ENCODE results near the gene PEX6.
"Not testable (repeated sequence)": the region's sequence is repeated elsewhere in the genome, so short reads cannot be mapped to it uniquely, and the experiment has no call there.

The PEX6 gene

GRCh38 chr6:42962096-42962495, 16.9 kb downstream of the PEX6 start:
- no peak for DNase-seq (ENCODE audit: low read depth in 2 of 2)
- TF ChIP-seq CTCF (IDR thresholded peaks at IDR 0.05; ENCODE audit: low read depth, low read length), result no peak
- H3K4me3 ChIP-seq (replicated peaks in 1 of 2; ENCODE audit: low read depth in 2 of 2, low read length in 2 of 2), result no peak overlapping the region

GRCh38 chr6:42961020-42961470, 17.9 kb downstream of the PEX6 start:
- H3K4me3 ChIP-seq (replicated peaks in 1 of 2; ENCODE audit: low read depth in 2 of 2, low read length in 2 of 2), result peak overlapping the region; percentile 44 to 47
- no peak for DNase-seq (ENCODE audit: low read depth in 2 of 2)
- no peak for TF ChIP-seq CTCF (IDR thresholded peaks at IDR 0.05; ENCODE audit: low read depth, low read length)

- H3K4me3 ChIP-seq (replicated peaks in 1 of 2; ENCODE audit: low read depth in 2 of 2, low read length in 2 of 2), result peak within 1 kb of the TSS; percentile 44 to 47
- no peak for TF ChIP-seq CTCF (IDR thresholded peaks at IDR 0.05; ENCODE audit: low read depth, low read length)
- DNase-seq (ENCODE audit: low read depth in 2 of 2), result peak in 1 of 2 donors; percentile 26
Measured at GRCh38 chr6:42960243-42961019, 18.6 kb downstream of the PEX6 start, which contains the start of gene GNMT. Gene GNMT, plus strand, starts transcription at chr6:42960754. Its CDS starts 14 bp downstream, at chr6:42960768.

GRCh38 chr6:42959917-42960242, 19.1 kb downstream of the PEX6 start:
- no peak for DNase-seq (ENCODE audit: low read depth in 2 of 2)
- H3K4me3 ChIP-seq (replicated peaks in 1 of 2; ENCODE audit: low read depth in 2 of 2, low read length in 2 of 2), result peak overlapping the region; percentile 44 to 47
- no peak for TF ChIP-seq CTCF (IDR thresholded peaks at IDR 0.05; ENCODE audit: low read depth, low read length)

- H3K4me3 ChIP-seq (replicated peaks in 1 of 2; ENCODE audit: low read depth in 2 of 2, low read length in 2 of 2), result no peak overlapping the region
- no peak for TF ChIP-seq CTCF (IDR thresholded peaks at IDR 0.05; ENCODE audit: low read depth, low read length)
- DNase-seq (ENCODE audit: low read depth in 2 of 2), result peak in 1 of 2 donors; percentile 29
Measured at GRCh38 chr6:42958125-42958524, 20.9 kb downstream of the PEX6 start.

- not testable (repeated sequence) for H3K4me3 ChIP-seq (replicated peaks in 1 of 2; ENCODE audit: low read depth in 2 of 2, low read length in 2 of 2); DNase-seq (ENCODE audit: low read depth in 2 of 2)
Measured at GRCh38 chr6:42954405-42954804, 24.6 kb downstream of the PEX6 start.

- H3K4me3 ChIP-seq (replicated peaks in 1 of 2; ENCODE audit: low read depth in 2 of 2, low read length in 2 of 2), result no peak overlapping the region
- no peak for TF ChIP-seq CTCF (IDR thresholded peaks at IDR 0.05; ENCODE audit: low read depth, low read length)
- DNase-seq (ENCODE audit: low read depth in 2 of 2), result no peak
Measured at GRCh38 chr6:42952389-42952788, 26.6 kb downstream of the PEX6 start.

All from cardiac fibroblast (primary cell).